Stimulated activated CD4-positive, alpha-beta T cell treated with anti-CD3 and anti-CD28 coated beads, Interleukin-2, amount 100 ng/mL, for 48 hours (primary cell): ENCODE data around the gene MVB12B.
"Not testable (repeated sequence)": the region's sequence is repeated elsewhere in the genome, so short reads cannot be mapped to it uniquely, and the experiment has no call there.

Experiments
- DNase-seq, 2 donors: peaks; one replicate each; pipeline ENCODE4 v3.0.0-alpha.2; 2020

Gene MVB12B

DNA sequence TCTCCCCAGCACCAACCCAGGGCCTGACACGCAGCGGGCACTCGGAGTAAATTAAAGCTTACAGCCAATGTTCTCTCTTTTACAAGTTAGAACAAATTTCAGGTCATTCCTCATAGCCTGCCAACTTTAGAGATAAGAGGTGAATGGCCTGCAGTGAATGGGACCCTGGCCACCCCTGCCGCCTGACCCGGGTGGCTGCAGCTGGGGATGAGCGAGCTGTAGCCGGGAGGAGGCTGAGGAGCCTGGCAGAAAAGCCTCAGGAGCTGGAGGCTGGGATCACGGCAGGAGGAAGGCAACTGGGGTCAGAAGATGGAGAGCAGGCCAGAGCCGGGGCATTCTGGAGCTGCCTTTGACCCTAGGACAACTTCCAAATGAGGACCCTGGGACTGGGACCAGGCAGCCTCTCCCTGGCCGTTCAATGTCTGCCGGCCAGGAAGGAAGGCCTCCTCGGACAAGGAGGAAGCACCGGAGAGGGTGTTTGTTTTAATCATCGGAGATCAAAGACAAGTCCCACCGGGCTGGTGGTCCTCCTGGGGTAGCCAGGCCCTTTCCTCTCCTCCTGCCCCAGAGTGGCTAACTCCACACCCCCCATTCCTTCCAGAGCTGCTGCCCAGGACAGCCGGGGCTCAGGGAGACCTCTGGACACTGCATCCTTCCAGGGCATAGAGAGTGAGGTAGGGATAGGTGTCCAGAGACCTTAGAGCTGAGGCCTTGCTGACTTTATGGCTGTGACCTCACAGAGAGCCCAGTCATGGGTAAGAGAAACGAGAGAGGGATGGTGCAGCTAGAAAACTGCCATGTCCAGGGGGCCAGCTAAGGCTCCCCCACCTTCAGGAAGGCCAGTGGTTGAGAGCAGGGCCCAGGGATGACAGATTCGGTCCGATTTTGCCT is 199.8 kb downstream of the MVB12B start:
- DNase-seq: no peak

DNA sequence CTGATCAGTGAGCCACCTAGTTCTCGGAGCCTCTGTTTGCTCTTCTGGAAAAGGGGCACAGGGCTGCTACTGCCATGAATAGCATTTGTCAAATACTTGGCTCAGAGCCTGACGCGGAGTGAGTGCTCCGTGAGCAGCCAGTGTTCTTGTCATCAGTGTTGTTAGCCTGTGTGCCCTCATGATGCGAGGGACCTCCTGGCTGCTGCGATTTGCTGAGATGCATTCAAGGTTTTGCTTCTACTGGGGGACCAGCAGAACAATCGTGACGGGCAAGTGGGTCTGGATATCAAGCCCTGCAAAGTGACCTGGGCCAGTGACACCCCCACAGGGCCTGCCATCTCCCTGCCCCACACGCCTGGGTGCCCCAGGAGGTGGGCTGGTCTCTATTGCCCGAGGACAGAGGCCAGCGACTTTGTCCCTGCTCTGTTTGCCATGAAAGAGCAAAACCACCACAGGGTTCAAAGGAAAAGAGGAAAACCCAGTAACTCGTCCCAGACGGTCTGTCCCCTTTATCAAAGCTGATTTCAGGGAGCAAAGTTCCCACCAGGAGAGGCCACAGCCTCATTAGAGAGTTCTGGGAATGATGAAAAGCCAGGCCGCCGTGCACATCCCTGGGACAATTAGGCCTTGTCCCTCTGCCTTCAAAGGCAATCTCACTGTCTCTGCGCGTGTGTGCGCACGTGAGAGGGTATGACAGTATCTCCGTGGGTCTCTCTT is 200.6 kb downstream of the MVB12B start:
- DNase-seq: no peak

DNA sequence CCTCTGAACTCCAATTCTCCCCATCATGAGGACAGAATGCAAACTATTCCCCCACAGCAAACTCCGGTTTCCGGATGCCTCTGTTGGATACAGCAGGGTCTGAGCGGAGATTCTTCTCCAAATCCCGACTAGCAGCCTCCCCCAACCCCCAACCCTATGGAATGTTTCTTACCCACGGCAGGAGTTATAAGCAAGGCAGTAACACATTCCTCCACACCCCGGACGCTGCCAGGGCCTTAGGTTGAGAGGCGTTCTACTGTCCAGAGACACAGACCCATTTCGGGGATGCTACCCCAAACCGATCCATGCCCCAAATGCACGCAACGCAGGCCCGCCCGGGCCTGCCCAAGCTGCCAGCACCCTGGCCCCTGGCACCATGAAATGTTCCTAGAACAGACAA is 201.5 kb downstream of the MVB12B start:
- DNase-seq: no peak

DNA sequence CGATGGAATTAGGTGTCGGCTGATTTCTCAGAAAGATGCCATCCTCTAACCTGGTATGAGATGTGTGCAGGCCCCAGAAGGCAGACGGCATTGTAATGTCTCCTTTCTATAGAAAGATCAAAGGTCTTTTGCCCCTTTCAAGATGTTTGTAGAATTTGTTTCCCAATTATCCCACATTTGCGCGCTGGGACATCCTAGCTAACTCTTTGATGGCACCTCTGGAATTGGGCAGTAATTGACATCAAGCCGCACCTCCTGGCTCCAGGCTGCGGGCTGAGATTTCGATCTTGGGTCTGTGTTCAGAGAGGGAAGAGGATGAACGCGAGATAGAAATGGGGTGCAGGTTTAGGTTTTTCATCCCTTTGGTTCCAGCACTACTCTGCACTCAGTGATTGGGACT is 202.3 kb downstream of the MVB12B start:
- no peak for DNase-seq

DNA sequence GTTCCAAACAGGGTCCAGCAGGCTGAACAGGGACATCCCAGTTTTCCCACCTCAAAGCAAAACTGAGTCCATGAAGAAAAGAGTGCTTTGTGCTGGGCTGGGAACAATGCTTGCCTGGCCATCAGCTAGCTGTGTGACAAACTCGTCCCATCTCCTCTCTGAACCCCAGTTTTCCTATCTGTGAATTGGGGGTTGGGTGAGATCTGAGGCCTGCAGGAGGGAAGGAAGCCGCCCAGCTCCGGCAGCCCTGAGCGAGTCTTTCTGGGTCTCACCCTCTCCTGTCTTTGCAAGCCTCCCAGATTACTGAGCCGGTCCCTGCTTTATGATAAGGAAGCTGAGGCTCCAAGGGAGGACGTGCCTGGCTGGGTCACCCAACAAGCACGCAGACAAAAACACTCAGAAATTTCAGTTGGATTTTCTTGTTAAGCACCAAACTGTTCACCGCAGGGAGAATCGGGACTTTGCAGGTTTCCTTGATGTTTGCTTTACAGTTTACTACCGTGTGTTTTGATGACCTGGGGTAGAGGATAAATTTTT is 204.5 kb downstream of the MVB12B start:
- DNase-seq: no peak

DNA sequence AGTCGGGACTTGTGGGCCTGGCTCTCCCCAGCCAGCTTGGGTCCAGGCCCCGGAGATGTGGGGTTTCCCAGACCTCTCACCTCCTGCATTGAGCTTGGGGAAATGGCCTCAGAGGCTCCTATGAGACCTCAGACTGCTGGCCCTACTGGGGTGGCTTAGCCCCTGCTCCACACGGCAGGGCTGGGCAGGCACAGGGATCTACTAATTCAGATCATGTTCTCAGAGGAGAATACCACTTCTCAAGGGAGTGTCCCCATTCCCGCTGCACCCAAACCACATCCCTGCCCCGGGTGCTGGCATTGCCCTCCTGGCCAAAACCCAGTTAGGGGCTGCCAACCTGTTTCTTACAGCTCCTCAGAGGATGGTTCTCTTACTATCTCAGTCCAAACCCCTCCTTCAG is 205.0 kb downstream of the MVB12B start:
- no peak for DNase-seq

DNA sequence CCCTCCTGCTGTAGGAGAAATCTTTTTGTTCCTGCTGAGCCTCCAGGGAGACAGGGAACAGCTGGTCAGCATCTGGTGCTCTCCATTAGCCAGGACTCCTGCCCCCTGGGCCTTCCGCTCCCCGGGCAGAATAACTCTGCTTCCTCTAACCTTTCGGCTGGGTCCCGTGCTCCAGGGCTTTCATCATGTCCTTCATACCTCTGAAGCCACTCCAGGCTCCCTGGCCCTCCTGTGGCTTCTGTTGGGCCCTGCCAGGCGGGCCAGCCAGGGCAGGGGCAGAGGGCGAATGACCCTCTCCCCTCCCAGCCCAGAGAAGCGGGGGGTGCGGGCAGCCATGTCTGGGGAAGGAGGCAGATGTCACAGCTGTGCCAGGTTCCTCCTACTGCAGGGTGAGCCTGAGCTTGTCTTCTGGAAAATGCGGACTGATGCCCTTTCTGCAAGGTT is 205.4 kb downstream of the MVB12B start:
- DNase-seq: no peak

DNA sequence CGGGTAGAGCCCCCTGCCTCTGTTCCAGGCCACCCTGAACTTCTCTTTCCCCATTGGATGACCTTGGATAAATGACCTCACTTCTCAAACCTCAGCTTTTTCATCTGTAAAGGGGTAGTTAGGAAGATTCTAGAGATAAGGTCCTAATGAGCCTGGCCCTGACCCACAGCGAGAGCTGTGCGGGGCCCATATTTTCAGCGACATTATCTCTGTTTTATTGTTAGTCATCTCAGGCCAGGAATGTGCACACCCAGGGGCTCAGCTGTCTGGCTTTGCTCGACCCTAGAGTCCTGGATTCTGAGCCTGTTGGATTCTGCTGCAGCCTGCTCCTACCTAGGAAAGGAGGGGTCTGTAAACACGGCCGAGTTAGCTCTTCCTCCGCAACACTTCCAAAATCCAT is 205.9 kb downstream of the MVB12B start:
- no peak for DNase-seq

DNA sequence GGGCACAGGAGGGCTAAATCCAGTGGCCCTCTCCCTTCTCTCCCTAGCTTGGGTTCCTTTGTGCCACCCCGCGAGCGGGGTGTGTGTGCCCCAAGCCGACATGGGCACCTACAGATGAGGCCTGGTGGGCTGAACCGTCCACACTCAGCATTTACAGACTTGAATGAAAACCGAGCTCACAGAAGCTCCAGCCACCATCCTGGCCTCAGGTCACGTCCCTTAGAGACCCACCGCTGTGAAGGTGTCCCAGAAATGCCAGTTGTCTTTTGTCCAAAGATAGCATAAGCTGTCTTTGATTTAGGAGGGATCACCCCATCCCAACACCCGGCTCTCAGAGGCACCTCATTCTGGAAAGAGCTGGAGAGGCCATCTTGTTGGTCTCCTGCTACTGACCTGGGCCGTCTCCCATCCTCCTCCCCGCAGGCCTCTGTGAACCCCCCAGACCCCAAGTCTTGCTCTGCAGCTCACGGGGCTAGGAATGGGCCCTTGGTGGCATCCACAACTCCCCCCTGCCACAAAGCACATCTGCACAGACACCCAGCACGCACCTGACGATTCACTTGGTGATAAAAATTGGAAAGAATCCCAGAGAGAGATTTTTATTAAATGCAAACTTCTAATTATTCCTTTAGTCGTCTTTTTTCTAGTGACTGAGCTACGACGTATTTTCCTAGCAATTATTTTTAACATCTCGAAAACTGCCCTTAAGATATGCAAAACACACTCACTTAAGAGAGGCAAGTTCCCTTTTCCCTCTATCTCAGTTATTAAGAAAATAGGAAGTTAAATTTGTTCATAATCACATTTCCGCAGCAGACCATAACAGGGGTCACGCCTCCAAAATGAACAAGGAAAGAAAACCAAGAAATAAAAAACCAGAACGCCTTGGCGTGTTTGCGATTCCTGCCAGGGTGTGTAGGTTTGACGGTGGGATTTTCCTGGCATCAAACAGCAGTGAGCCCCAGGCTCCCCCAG is 206.6 kb downstream of the MVB12B start:
- no peak for DNase-seq

DNA sequence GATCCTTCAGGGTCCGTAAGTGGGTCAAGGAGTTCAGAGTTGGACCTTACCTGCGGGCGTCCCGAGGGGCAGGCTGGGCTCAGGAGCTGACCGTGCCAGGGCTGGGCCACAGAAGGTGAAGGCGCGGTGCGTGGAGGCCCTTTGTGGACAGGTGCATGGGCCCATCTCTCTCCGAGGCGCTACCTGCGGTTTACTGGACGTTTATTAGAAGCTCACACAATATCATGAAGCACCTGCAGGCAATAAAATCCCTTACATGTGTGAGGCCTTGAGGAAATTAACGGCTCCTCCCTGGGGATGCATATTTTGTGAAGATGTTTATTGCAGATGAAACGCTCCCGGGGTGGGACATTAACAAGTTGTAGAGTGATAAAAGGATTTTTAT is 207.3 kb downstream of the MVB12B start:
- DNase-seq: no peak

DNA sequence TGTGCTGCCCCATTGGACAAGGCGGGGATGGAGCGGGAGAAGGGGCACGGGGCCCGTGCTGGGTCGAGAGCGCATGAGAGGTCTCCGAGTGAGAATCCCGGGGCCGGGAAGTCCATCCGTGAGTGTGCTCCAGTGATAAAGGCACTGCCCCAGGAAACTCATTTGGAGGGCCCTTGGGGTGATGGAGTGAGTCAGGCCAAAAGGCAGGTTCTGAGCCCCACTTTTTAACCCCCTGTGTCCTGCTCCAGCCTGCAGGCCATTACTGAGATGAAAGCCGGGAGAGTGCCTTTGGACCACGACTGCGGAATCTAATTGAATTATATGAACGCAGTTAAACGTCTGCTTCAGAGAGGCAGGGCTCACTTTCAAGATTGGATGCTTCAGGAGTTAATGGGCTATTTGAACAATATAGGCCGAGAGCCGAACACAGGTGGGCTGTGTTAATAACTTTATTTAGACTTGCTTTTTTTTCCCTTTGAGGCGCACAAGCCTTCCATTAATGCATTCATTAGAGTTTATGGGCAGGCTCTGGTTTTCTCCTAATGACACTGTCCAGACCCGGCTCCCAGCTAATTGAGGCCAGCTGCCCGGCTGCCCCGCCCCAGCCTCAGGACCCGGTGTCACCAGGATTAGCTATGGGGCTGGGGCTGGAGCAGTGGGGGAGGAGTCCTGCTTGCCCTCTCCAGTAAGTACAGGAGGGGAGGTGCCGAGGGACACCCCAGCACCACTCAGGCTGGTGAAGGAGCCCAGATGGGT is 208.0 kb downstream of the MVB12B start:
- DNase-seq: no peak

DNA sequence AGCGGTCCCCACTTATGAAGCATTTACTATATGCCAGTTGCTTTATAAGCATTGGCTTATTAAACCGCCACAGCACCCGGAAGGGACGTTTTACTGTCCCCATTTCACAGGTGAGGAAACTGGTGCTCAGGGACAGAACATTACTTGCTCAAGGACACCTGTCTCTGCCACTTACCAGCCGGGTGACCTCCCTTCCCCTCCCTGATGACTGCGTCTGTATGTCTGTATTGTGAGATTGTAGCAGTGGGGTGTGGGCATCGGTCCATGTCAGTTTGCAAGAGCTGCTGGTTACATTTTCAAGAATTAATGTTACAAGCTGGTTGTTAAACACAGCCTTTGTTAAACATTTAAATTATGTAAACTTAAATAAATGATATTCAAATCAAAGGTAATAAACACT is 209.5 kb downstream of the MVB12B start:
- DNase-seq: no peak

DNA sequence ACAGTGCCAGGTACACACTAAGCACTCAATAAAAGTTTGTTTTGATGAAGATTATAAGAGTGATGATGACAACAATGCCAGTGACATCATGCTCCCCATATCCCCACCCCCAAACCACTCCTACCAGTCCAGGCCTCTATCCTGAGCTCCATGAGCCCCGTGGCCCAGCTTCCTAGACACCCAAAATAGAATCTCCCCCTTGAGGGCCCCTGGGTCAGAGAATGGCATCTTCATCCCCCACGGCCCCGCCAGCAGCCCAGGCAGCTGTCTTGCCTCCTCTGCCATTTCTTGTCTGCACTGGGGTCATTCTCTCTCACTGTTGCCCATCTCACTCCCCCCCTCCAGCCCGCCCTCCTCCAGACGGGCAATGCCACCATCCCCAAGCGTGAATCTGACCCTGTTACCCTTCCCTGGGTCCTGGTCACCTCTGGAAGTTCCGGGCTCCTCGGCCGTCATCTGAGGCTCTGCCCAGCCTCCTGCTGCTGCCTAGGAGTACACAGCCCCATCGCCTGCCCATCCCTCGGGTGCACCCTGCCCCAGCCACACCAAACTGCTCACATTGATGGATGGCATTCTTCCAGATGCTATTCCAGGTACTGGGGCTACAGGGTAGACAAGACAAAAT is 210.3 kb downstream of the MVB12B start:
- no peak for DNase-seq

DNA sequence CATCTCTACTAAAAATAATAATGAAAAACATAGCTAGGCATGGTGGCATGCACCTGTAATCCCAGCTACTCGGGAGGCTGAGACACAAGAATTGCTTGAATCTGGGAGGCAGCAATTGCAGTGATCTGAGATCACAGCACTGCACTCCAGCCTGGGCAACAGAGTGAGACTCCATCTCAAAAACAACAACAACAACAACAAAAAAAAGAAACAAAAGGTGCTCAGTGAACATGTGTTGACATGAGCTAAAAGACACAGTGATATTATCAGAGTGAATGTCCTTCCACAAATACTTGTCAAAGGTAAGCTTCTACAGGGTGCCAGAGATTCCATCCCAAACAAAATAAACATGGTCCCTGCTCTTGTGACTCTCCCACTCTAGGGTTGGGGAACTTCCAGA is 211.9 kb downstream of the MVB12B start:
- no peak for DNase-seq

DNA sequence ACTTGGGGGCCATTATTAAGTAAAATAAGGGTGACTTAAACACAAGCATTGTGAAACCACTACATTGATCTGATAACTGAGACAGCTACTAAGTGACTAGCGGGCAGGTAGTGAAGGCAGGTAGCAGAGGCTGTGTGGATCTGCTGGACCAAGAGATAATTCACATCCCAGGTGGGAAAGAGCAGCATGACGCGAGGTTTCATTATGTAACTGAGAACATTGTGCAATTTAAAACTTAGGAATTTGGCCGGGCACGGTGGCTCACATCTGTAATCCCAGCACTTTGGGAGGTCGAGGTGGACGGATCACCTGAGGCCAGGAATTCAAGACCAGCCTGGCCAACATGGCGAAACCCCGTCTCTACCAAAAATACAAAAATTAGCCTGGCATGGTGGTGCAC is 213.8 kb downstream of the MVB12B start:
- DNase-seq: not testable (repeated sequence)

DNA sequence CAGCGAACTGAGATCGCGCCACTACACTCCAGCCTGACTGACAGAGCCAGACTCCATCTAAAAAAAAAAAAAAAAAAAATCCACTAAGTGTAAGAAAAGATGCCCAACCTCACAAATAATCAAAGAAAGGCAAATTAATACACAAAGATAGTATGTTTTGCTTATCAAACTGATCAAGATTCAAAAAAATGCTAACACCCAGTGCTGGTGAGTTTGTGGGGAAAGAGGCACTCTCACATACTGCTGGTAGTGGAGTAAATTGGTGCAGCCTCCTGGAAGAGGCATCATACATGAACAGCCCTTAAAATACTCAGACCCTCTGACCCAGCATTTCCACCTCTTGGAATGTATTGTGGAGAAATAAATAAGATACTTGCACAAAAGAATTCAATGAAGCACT is 216.9 kb downstream of the MVB12B start:
- no peak for DNase-seq

DNA sequence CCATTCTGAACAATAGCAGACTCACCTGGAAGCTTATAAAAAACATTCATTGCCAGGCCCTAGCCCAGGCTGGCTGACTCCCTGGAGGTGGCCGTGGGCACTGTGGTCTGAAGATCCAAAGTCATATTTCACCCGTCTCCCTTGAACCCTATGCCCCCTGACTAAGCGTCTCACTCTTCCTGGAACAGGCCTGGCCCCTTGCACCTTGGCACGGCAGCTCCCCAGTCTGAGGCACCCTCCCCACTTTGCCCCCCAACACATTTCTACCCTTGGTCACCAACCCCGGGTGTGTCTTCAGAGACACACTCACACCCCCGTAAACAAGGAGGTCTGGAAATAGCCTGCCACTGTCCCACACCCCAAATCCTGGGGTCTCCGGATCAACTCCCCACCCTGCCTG is 218.5 kb downstream of the MVB12B start:
- no peak for DNase-seq

DNA sequence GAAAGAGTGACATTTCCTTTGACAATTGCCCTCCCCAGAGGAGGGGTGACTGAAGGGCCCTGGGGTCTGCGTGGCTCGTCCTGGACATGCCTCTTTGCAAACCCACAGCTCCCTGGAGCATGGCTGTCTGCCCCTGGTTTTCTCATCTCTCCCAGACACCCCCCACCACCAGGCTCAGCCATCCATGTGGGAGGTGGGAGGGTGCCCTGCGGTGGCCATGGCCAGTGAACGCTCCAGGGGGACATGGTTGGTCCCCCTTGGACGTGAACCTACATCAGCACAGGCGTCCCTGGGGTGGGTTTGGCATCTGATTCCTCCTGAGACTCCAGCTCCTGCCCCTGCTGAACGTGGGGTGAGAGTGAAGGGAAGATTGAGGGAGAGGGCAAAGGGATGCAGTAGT is 219.4 kb downstream of the MVB12B start:
- DNase-seq: no peak

DNA sequence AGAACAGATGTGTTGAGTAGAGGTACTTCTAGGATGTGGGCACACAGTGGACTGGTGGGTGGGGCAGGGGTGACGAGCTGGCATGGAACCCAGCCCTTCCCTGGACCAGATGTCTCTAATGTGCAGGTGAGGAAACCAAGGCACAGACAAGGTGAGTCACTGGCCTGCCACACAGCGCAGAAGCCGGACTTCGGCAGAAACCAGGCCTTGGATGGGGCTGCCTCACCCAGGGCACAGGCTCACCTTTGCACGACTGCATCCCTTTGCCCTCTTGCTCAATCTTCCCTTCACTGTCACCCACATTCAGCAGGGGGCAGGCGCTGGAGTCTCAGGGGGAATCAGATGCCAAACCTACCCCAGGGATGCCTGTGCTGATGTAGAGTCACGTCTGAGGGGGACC is 221.7 kb downstream of the MVB12B start:
- no peak for DNase-seq

DNA sequence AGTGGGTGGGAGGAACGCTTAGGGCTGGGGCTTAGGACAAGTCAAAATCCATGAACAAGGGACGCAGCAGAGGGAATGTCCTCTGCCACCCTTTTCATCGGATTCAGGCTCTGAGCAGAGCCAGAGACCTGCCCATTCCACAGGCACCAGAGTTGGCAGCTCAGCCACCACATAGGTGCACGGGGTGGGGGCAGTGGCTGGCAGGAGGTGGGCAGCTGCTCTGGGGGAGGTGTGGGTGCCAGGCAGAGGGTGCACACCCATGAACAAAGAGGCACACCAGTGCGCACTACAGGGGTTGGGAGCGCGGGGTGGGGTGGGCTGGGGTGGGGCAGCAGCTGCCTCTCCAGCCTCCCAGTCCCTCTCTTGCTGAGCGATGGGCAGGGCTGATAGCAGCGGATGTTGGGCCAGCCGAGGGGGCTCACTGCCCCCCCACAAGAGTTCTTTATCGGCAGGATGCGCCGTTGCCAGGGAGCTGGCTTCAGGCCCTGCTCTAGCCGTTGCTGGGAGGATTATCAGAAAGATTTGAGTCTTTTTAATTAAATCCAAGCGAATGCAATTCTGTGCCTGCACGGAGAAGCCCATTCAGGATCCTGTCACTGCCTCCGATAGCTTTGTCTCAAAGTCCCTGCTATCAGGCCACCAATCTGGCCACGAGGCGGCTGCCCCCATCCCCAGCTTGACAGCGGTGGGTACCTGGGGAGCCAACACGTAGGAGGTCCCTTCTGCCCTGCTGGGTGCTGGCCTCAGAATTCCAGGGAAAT is 222.8 kb downstream of the MVB12B start:
- DNase-seq: no peak

DNA sequence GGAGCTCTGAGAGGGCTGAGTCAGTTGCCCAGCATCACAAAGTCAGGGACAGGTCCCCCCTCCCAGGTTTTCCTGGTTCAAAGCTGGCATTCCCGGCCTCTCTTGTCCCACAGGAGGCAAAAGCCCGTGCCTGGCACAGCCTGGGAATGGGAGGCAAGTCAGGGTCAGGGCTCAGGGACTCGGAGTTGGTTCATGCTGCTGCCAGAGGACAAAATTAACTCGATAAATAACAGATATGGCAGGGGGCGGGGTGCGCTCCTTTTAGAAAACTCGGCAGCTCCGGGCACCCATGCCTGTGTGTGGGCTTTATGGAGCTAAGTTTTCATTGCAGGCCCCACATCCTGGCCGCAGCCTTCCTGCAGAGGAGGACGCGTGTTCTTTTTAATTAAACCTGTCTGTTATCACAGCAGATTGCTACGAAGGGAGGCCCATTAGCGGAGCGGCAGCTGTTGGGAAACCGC is 224.3 kb downstream of the MVB12B start:
- DNase-seq: no peak
